Astrocyte (in vitro differentiated cells and primary cell): Measurements from ENCODE around the gene DPY19L3. TPM values are rescaled to one million over a fixed set of nuclear protein-coding genes. Genes with fewer than 3 reads are reported as not detected.

Experiments used
- DNase-seq: peaks from one replicate; pipeline ENCODE4 v3.0.0-alpha.2; 2010; ENCODE audit warnings: low read depth
- FAIRE-seq: peaks from 2 replicates; lab custom pipeline; 2011; peaks lifted over from hg19 to GRCh38; lab: Jason Lieb, UNC
- H2AFZ ChIP-seq: 2 replicates; pipeline ENCODE4 v1.6.0; 2012; ENCODE audit warnings: low read depth, low read length, inconsistent platforms
- H3K27ac ChIP-seq: 2 replicates; pipeline ENCODE4 v1.5.1; 2011; ENCODE audit warnings: low read depth, low read length, inconsistent platforms
- H3K27me3 ChIP-seq: 2 replicates; pipeline ENCODE4 v1.6.0; 2011; ENCODE audit warnings: low read length, inconsistent platforms; ENCODE audit not compliant: insufficient read depth
- H3K36me3 ChIP-seq: 2 replicates; pipeline ENCODE4 v1.5.1; 2011; ENCODE audit warnings: low read length, inconsistent platforms; ENCODE audit not compliant: insufficient read depth
- H3K4me1 ChIP-seq: 2 replicates; pipeline ENCODE4 v1.5.1; 2011; ENCODE audit warnings: low read length, inconsistent platforms; ENCODE audit not compliant: insufficient read depth
- H3K4me2 ChIP-seq: 2 replicates; pipeline ENCODE4 v1.6.0; 2012; ENCODE audit warnings: low read length, inconsistent platforms
- H3K4me3 ChIP-seq: 2 replicates; pipeline ENCODE4 v1.5.1; 2011; ENCODE audit warnings: low read depth, mild to moderate bottlenecking, low read length, inconsistent platforms; ENCODE audit not compliant: insufficient read depth
- H3K79me2 ChIP-seq: 2 replicates; pipeline ENCODE4 v1.6.0; 2012; ENCODE audit warnings: mild to moderate bottlenecking, low read length, inconsistent platforms; ENCODE audit not compliant: insufficient read depth
- H3K9ac ChIP-seq: 2 replicates; pipeline ENCODE4 v1.6.0; 2012; ENCODE audit warnings: mild to moderate bottlenecking, low read length, inconsistent platforms
- H3K9me3 ChIP-seq: 2 replicates; pipeline ENCODE4 v1.5.1; 2012; ENCODE audit warnings: low read depth, mild to moderate bottlenecking, low read length, inconsistent platforms; ENCODE audit not compliant: insufficient read depth
- H4K20me1 ChIP-seq: 2 replicates; pipeline ENCODE4 v1.6.0; 2012; ENCODE audit warnings: low read length, inconsistent platforms; ENCODE audit not compliant: insufficient read depth
- H3K27ac Mint-ChIP-seq: one replicate; pipeline ENCODE4 v1.8.0; 2021; ENCODE audit warnings: mild to moderate bottlenecking, mixed read lengths; ENCODE audit not compliant: unreplicated experiment
- H3K27me3 Mint-ChIP-seq: one replicate; pipeline ENCODE4 v1.8.0; 2021; ENCODE audit warnings: low read depth, mixed read lengths; ENCODE audit not compliant: unreplicated experiment
- H3K36me3 Mint-ChIP-seq: one replicate; pipeline ENCODE4 v1.8.0; 2021; ENCODE audit warnings: low read depth, mixed read lengths; ENCODE audit not compliant: unreplicated experiment
- H3K4me1 Mint-ChIP-seq: one replicate; pipeline ENCODE4 v1.8.0; 2021; ENCODE audit warnings: low read depth, mixed read lengths; ENCODE audit not compliant: unreplicated experiment
- H3K4me3 Mint-ChIP-seq: one replicate; pipeline ENCODE4 v1.8.0; 2021; ENCODE audit warnings: mild to moderate bottlenecking, moderate library complexity, mixed read lengths; ENCODE audit not compliant: unreplicated experiment
- H3K9me3 Mint-ChIP-seq: one replicate; pipeline ENCODE4 v1.8.0; 2021; ENCODE audit warnings: mild to moderate bottlenecking, mixed read lengths; ENCODE audit not compliant: unreplicated experiment
- EZH2 ChIP-seq: IDR thresholded peaks from 2 replicates; pipeline ENCODE4 v1.6.1; 2012; ENCODE audit warnings: mild to moderate bottlenecking, low read length, inconsistent platforms; ENCODE audit not compliant: insufficient read depth
- total RNA-seq: library from RNA; stranded (reverse); gene quantifications from 2 replicates; pipeline ENCODE4 v1.2.1, GENCODE V29; 2021
- TF ChIP-seq, protein P1 (sequence below): IDR thresholded peaks from 2 replicates; pipeline ENCODE4 v1.5.1; 2011; ENCODE audit warnings: low read depth, mild to moderate bottlenecking, inconsistent platforms, low read length, moderate library complexity; ENCODE audit not compliant: insufficient read depth

DPY19L3 gene
- total RNA-seq, 1 donor from 2014 or later: 50.9 TPM

DNA sequence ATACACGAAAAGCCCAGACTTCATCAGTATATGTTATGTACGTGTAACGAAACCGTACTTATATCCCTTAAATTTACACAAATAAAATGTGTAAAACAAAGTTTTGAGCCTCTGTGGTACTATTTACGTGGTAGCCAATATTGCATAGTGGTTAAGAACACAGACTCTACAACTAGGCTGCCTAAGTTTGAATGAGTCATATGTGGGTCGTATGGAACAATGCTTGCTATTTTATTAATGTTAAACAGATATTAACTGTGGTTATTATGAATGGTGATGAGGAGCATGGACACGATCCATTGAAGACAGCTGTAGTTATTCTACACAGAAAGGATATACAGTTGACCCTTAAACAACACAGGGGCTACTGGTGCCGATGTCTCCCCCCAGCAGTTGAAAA is 42.5 kb downstream of the DPY19L3 start:
- no peaks in the 10 kb centered on the region for H3K27me3 Mint-ChIP-seq
- Histone ChIP-seq H3K4me2 (no peak overlapping the region), H3K4me1 (no peaks in the 10 kb centered on the region), H3K9me3 (no peaks in the 10 kb centered on the region), H3K9ac (no peak overlapping the region), H3K36me3 (peaks cover 6% of the 10 kb centered on the region), H3K4me3 (no peak overlapping the region), H4K20me1 (no peaks in the 10 kb centered on the region), H2AFZ (no peak overlapping the region), H3K27me3 (no peaks in the 10 kb centered on the region), H3K27ac (no peak overlapping the region), H3K79me2 (no peaks in the 10 kb centered on the region)
- H3K36me3 Mint-ChIP-seq: peaks cover 15% of the 10 kb centered on the region
- H3K9me3 Mint-ChIP-seq: no peaks in the 10 kb centered on the region
- TF ChIP-seq EZH2: no peak
- TF ChIP-seq, protein P1, sequence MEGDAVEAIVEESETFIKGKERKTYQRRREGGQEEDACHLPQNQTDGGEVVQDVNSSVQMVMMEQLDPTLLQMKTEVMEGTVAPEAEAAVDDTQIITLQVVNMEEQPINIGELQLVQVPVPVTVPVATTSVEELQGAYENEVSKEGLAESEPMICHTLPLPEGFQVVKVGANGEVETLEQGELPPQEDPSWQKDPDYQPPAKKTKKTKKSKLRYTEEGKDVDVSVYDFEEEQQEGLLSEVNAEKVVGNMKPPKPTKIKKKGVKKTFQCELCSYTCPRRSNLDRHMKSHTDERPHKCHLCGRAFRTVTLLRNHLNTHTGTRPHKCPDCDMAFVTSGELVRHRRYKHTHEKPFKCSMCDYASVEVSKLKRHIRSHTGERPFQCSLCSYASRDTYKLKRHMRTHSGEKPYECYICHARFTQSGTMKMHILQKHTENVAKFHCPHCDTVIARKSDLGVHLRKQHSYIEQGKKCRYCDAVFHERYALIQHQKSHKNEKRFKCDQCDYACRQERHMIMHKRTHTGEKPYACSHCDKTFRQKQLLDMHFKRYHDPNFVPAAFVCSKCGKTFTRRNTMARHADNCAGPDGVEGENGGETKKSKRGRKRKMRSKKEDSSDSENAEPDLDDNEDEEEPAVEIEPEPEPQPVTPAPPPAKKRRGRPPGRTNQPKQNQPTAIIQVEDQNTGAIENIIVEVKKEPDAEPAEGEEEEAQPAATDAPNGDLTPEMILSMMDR: no peak
- H3K4me3 Mint-ChIP-seq: no peak overlapping the region
- no peak overlapping the region for H3K27ac Mint-ChIP-seq
- DNase-seq: no peak
- H3K4me1 Mint-ChIP-seq: no peaks in the 10 kb centered on the region
- FAIRE-seq: no peak

DNA sequence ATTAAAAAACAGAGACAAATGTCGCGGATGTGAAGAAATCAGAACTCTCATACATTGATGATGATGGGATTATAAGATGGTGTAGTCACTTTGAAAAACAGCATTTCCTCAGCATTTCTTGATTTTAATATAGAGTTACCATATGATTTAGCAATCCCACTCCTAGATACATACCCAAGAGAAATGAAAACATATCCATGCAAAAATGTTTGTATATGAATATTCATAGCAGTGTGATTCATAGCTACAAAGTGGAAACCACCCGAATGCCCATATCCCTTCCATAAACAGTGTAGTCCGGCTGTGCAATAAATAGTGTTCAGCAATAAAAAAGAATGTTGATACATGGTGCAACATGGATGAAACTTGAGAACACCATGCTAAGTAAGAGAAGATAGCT is 44.6 kb downstream of the DPY19L3 start:
- no peaks in the 10 kb centered on the region for H4K20me1 ChIP-seq
- TF ChIP-seq EZH2: no peak
- TF ChIP-seq, protein P1: no peak
- H3K4me3 ChIP-seq: no peak overlapping the region
- H2AFZ ChIP-seq: no peak overlapping the region
- no peak overlapping the region for H3K27ac Mint-ChIP-seq
- no peaks in the 10 kb centered on the region for H3K4me1 ChIP-seq
- H3K4me2 ChIP-seq: no peak overlapping the region
- H3K27me3 Mint-ChIP-seq: no peaks in the 10 kb centered on the region
- no peaks in the 10 kb centered on the region for H3K9me3 ChIP-seq
- H3K79me2 ChIP-seq: no peaks in the 10 kb centered on the region
- no peaks in the 10 kb centered on the region for H3K9me3 Mint-ChIP-seq
- FAIRE-seq (no peak), DNase-seq (no peak)
- H3K9ac ChIP-seq: no peak overlapping the region
- no peak overlapping the region for H3K4me3 Mint-ChIP-seq
- H3K27me3 ChIP-seq: no peaks in the 10 kb centered on the region
- H3K36me3 ChIP-seq: peaks cover 2% of the 10 kb centered on the region
- peaks cover 15% of the 10 kb centered on the region for H3K36me3 Mint-ChIP-seq
- H3K4me1 Mint-ChIP-seq: no peaks in the 10 kb centered on the region
- no peak overlapping the region for H3K27ac ChIP-seq

DNA sequence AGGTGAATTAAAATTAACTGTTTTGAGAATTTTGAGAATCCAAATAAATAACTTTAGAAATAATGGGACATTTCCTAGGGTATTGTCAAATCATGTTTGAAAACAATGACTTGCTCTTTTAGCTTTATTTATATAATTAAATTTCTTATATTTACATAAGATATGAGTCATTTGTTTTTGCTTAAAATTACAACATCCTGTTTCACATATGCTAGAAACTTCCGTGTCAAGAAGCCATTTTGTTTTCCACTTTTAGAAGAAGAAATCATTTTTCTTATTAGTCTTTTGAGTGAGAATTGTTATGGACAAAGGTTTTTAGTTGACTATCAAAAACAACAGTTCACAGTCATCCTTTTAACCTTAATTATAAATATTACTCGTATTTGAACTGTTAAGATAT is 48.2 kb downstream of the DPY19L3 start:
- Mint-ChIP-seq H3K9me3 (no peaks in the 10 kb centered on the region), H3K4me3 (no peak overlapping the region), H3K4me1 (peaks cover 17% of the 10 kb centered on the region), H3K36me3 (peaks cover 15% of the 10 kb centered on the region), H3K27me3 (no peaks in the 10 kb centered on the region), H3K27ac (no peak overlapping the region)
- H3K27me3 ChIP-seq: no peaks in the 10 kb centered on the region
- no peak overlapping the region for H3K27ac ChIP-seq
- no peak overlapping the region for H2AFZ ChIP-seq
- FAIRE-seq (no peak), DNase-seq (no peak)
- no peaks in the 10 kb centered on the region for H3K4me1 ChIP-seq
- no peaks in the 10 kb centered on the region for H4K20me1 ChIP-seq
- no peak overlapping the region for H3K4me3 ChIP-seq
- no peak overlapping the region for H3K9ac ChIP-seq
- no peak overlapping the region for H3K4me2 ChIP-seq
- no peaks in the 10 kb centered on the region for H3K79me2 ChIP-seq
- peaks cover 10% of the 10 kb centered on the region for H3K36me3 ChIP-seq
- H3K9me3 ChIP-seq: no peaks in the 10 kb centered on the region
- TF ChIP-seq, protein P1: no peak
- no peak for TF ChIP-seq EZH2
